D721Med (cell line): ENCODE data around the gene CPNE5.
A peak's percentile ranks its signal among the peaks of the same experiment; 100 is the strongest.

ENCODE experiments used
- DNase-seq: peaks from one replicate; pipeline ENCODE4 v3.0.0; 2011; ENCODE audit warnings: low spot score; ENCODE audit not compliant: insufficient read length
- FAIRE-seq: peaks from 2 replicates; lab custom pipeline; 2011; peaks lifted over from hg19 to GRCh38; lab: Jason Lieb, UNC
- CTCF ChIP-seq: IDR thresholded peaks from 2 replicates; pipeline ENCODE4 v1.5.1; 2012; ENCODE audit warnings: mild to moderate bottlenecking, control low read depth; ENCODE audit not compliant: insufficient read depth; ENCODE audit errors: missing control alignments

Gene CPNE5

GRCh38 chr6:36856277-36856676 lies 17.0 kb upstream of the CPNE5 start:
- no peak for FAIRE-seq
- TF ChIP-seq CTCF: no peak
- no peak for DNase-seq

- FAIRE-seq (no peak), DNase-seq (no peak)
- TF ChIP-seq CTCF: no peak
Measured at GRCh38 chr6:36855750-36856149, 16.5 kb upstream of the CPNE5 start.

GRCh38 chr6:36853325-36853724 lies 14.1 kb upstream of the CPNE5 start:
- no peak for TF ChIP-seq CTCF
- FAIRE-seq (no peak), DNase-seq (no peak)

GRCh38 chr6:36852481-36853147 lies 13.4 kb upstream of the CPNE5 start:
- FAIRE-seq: no peak
- no peak for DNase-seq
- TF ChIP-seq CTCF: no peak

GRCh38 chr6:36851626-36852025 lies 12.4 kb upstream of the CPNE5 start:
- DNase-seq (no peak), FAIRE-seq (no peak)
- no peak for TF ChIP-seq CTCF

GRCh38 chr6:36851149-36851614 lies 11.9 kb upstream of the CPNE5 start:
- DNase-seq (no peak), FAIRE-seq (no peak)
- TF ChIP-seq CTCF: peak; percentile 85

GRCh38 chr6:36850021-36850420 lies 10.8 kb upstream of the CPNE5 start:
- DNase-seq (peak; percentile 39), FAIRE-seq (no peak)
- no peak for TF ChIP-seq CTCF
